ENCODE measurements around the gene CCDC141.

The CCDC141 gene

DNA sequence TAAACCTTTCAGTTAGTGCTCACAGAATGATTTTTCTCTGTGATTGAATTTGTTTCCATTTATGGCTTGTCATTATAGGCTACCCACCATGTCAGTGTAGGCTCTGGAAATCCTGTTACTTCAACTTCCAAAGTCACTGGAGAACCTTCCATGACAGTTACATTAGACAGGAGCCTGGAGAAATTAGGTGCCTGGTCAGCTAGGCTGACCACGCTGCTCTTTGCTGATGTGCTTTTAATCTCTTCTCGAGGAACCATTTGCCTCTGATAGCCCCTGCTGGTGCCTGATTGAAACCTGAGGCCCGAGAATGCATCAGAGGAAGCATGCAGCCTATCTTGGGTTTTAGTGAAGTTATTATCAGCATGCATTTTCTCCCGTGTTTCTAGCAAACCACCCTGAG is 213.1 kb downstream of the CCDC141 start:
- no peak overlapping the region for H3K4me3 ChIP-seq (ENCODE audit: low read depth, low read length)
- DNase-seq (ENCODE audit: low read depth) = no peak
- no peak for TF ChIP-seq CTCF (IDR thresholded peaks at IDR 0.05; ENCODE audit: control insufficient read depth, extremely low read depth, insufficient read depth)

- no peak overlapping the region for H3K4me3 ChIP-seq (ENCODE audit: low read depth, low read length)
- no peak for DNase-seq (ENCODE audit: low read depth)
- TF ChIP-seq CTCF (IDR thresholded peaks at IDR 0.05; ENCODE audit: control insufficient read depth, extremely low read depth, insufficient read depth) = no peak
These were observed 215.9 kb downstream of the CCDC141 start for GRCh38 chr2:178834086-178834485.

GRCh38 chr2:178833382-178833781 is 216.6 kb downstream of the CCDC141 start:
- TF ChIP-seq CTCF (IDR thresholded peaks at IDR 0.05; ENCODE audit: control insufficient read depth, extremely low read depth, insufficient read depth) = no peak
- no peak for DNase-seq (ENCODE audit: low read depth)
- H3K4me3 ChIP-seq (ENCODE audit: low read depth, low read length) = no peak overlapping the region

DNA sequence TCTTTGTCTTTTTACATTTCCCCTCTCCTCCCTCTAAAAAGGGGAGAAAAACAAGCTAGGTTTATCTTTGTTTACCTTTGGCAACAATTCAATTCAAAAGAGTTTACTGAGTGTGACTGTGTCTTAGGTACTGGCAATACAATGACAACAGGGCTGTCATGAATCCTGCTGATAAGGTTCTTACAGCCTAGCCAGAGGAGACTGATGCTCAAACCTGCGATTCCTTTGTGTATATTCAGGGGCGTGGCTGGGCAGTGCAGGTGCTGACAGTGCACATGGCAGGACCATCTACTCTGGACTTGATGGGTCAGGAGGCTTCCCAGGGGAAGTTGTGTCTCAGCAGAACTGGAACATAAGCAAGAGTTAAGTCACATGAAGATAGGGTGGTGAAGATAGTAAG is 219.5 kb downstream of the CCDC141 start:
- H3K4me3 ChIP-seq (ENCODE audit: low read depth, low read length) = no peak overlapping the region
- TF ChIP-seq CTCF (IDR thresholded peaks at IDR 0.05; ENCODE audit: control insufficient read depth, extremely low read depth, insufficient read depth) = no peak
- DNase-seq (ENCODE audit: low read depth) = no peak

GRCh38 chr2:178829981-178830380 is 220.0 kb downstream of the CCDC141 start:
- no peak for TF ChIP-seq CTCF (IDR thresholded peaks at IDR 0.05; ENCODE audit: control insufficient read depth, extremely low read depth, insufficient read depth)
- DNase-seq (ENCODE audit: low read depth) = no peak
- no peak overlapping the region for H3K4me3 ChIP-seq (ENCODE audit: low read depth, low read length)

- TF ChIP-seq CTCF (IDR thresholded peaks at IDR 0.05; ENCODE audit: control insufficient read depth, extremely low read depth, insufficient read depth) = no peak
- DNase-seq (ENCODE audit: low read depth) = no peak
- no peak overlapping the region for H3K4me3 ChIP-seq (ENCODE audit: low read depth, low read length)
These were observed 220.5 kb downstream of the CCDC141 start for GRCh38 chr2:178829299-178829960.

- no peak for DNase-seq (ENCODE audit: low read depth)
- TF ChIP-seq CTCF (IDR thresholded peaks at IDR 0.05; ENCODE audit: control insufficient read depth, extremely low read depth, insufficient read depth) = no peak
- H3K4me3 ChIP-seq (ENCODE audit: low read depth, low read length) = no peak overlapping the region
These were observed 221.5 kb downstream of the CCDC141 start for GRCh38 chr2:178828486-178828881.
